Panc1 (cell line): ENCODE results near the gene GAGE12D.
"Not testable (repeated sequence)": the region's sequence is repeated elsewhere in the genome, so short reads cannot be mapped to it uniquely, and the experiment has no call there.

Experiments used
- CTCF ChIP-seq: fragments of 450-650 bp; IDR thresholded peaks from 2 replicates; pipeline ENCODE4 v1.5.1; 2017; ENCODE audit warnings: mild to moderate bottlenecking
- POLR2AphosphoS5 ChIP-seq: IDR thresholded peaks from 2 replicates; pipeline ENCODE4 v1.6.1; 2012; ENCODE audit warnings: mild to moderate bottlenecking, low read depth, low read length, moderate library complexity
- REST ChIP-seq, 2 experiments: IDR thresholded peaks; 2 replicates each; pipeline ENCODE4 v1.6.1; 2011 to 2012; ENCODE audit warnings: low read depth in 2 of 2, control low read depth in 1 of 2, low read length in 1 of 2, mild to moderate bottlenecking in 1 of 2, moderate library complexity in 1 of 2; ENCODE audit not compliant: insufficient read depth in 1 of 2
- SIN3A ChIP-seq: IDR thresholded peaks from 2 replicates; pipeline ENCODE4 v1.6.1; 2012; ENCODE audit warnings: low read depth, mild to moderate bottlenecking, low read length, moderate library complexity, borderline replicate concordance; ENCODE audit not compliant: insufficient read depth

GRCh38 chrX:49590488-49590887 is 49.0 kb downstream of the GAGE12D start:
- TF ChIP-seq CTCF; REST (IDR thresholded peaks at IDR 0.05; ENCODE audit: insufficient read depth in 1 of 2, low read depth in 2 of 2, low read length in 1 of 2); POLR2AphosphoS5; SIN3A: not testable (repeated sequence)
